K562 (cell line): Measurements from ENCODE around the gene LRP1. TPM values are rescaled to one million over a fixed set of nuclear protein-coding genes. Genes with fewer than 3 reads are reported as not detected.

Experiments
- EWSR1 ChIP-seq: fragments of 450-650 bp; IDR thresholded peaks from 2 replicates; pipeline ENCODE4 v1.6.1; 2018; ENCODE audit warnings: borderline replicate concordance, mild to moderate bottlenecking, low read depth, moderate library complexity; ENCODE audit not compliant: partially characterized antibody
- FOSL1 ChIP-seq: fragments of 200-800 bp; sonication (Bioruptor generic); conservative IDR thresholded peaks from 2 replicates; pipeline ENCODE4 v1.6.1; 2016; ENCODE audit warnings: missing genetic modification characterization, missing compliant biosample characterization
- FOXA3 ChIP-seq, 2 experiments: fragments of 450-650 bp in 1 of 2; sonication (generic) in 1 of 2; formaldehyde crosslinking; IDR thresholded peaks in 1 of 2; conservative IDR thresholded peaks in 1 of 2; 2 replicates each; pipeline versions ENCODE4 v1.4.0 to v1.8.0; 2020 to 2022; ENCODE audit warnings: mild to moderate bottlenecking in 2 of 2, missing genetic modification reagents in 1 of 2
- MAFK ChIP-seq: IDR thresholded peaks from 2 replicates; pipeline ENCODE4 v1.6.1; 2011; ENCODE audit warnings: low read length, improper control_type of control experiment
- NR4A1 ChIP-seq, 2 experiments: fragments of 250-450 bp in 1 of 2; fragments of 450-650 bp in 1 of 2; sonication (Bioruptor Pico) in 1 of 2; IDR thresholded peaks; 2 replicates each; pipeline versions ENCODE4 v1.4.0 to v1.6.1; 2016 to 2020; ENCODE audit warnings: mild to moderate bottlenecking in 2 of 2, missing compliant biosample characterization in 1 of 2, missing genetic modification characterization in 1 of 2, moderate library complexity in 1 of 2
- SLC30A9 ChIP-seq: fragments of 250-450 bp; sonication (Bioruptor Pico); IDR thresholded peaks from 2 replicates; pipeline ENCODE4 v1.8.0; 2022; ENCODE audit warnings: mild to moderate bottlenecking, moderate library complexity
- STAT5B ChIP-seq: fragments of 250-450 bp; sonication (Bioruptor Pico); IDR thresholded peaks from 2 replicates; pipeline ENCODE4 v1.8.0; 2021; ENCODE audit warnings: mild to moderate bottlenecking, inconsistent platforms
- TRIM25 ChIP-seq: fragments of 450-650 bp; IDR thresholded peaks from 2 replicates; pipeline ENCODE4 v1.7.0; 2016; ENCODE audit warnings: borderline replicate concordance
- ZNF146 ChIP-seq: IDR thresholded peaks from one replicate; pipeline ENCODE4 v1.6.1; 2018; ENCODE audit warnings: missing compliant biosample characterization; ENCODE audit not compliant: unreplicated experiment
- ZNF592 ChIP-seq: fragments of 450-650 bp; IDR thresholded peaks from 2 replicates; pipeline ENCODE4 v1.6.1; 2017; ENCODE audit warnings: antibody characterized with exemption, mild to moderate bottlenecking
- polyA plus RNA-seq, 8 experiments: library from polyadenylated mRNA; depleted of rRNA in 4 of 8; stranded (reverse) in 5 of 8; unstranded in 3 of 8; fragments of >200 nt; fragmentation: Nextera tagmentation in 2 of 8; fragmentation: Illumina TruSeq in 1 of 8; extraction: Ambion mirVana in 2 of 8; extraction: Trizol in 1 of 8; gene quantifications; 2 replicates each; pipeline versions ENCODE4 v1.2.1 to v1.2.3, GENCODE V29; 2011 to 2014; ENCODE audit warnings: inconsistent platforms in 1 of 8, missing spikeins in 1 of 8
- total RNA-seq, 7 experiments: library from RNA; depleted of rRNA in 6 of 7; stranded (reverse); fragments of >200 nt in 6 of 7; fragmentation: Illumina TruSeq in 2 of 7; extraction: Trizol in 2 of 7; gene quantifications; 2 replicates each; pipeline versions ENCODE4 v1.2.1 to v1.2.3, GENCODE V29; 2011 to 2021; ENCODE audit warnings: low replicate concordance in 1 of 7
- TF ChIP-seq, protein P1 (sequence below): fragments of 450-650 bp; IDR thresholded peaks from 2 replicates; pipeline ENCODE4 v1.6.1; 2016; ENCODE audit warnings: low read depth

Gene LRP1
- total and polyA plus RNA-seq, 9 of the 15 experiments (the other 6 are each of a cell fraction or from before 2014, with no cell fraction given): 0.04 to 0.64 (median 0.19) TPM; not detected in 2

- TF ChIP-seq, protein P1, sequence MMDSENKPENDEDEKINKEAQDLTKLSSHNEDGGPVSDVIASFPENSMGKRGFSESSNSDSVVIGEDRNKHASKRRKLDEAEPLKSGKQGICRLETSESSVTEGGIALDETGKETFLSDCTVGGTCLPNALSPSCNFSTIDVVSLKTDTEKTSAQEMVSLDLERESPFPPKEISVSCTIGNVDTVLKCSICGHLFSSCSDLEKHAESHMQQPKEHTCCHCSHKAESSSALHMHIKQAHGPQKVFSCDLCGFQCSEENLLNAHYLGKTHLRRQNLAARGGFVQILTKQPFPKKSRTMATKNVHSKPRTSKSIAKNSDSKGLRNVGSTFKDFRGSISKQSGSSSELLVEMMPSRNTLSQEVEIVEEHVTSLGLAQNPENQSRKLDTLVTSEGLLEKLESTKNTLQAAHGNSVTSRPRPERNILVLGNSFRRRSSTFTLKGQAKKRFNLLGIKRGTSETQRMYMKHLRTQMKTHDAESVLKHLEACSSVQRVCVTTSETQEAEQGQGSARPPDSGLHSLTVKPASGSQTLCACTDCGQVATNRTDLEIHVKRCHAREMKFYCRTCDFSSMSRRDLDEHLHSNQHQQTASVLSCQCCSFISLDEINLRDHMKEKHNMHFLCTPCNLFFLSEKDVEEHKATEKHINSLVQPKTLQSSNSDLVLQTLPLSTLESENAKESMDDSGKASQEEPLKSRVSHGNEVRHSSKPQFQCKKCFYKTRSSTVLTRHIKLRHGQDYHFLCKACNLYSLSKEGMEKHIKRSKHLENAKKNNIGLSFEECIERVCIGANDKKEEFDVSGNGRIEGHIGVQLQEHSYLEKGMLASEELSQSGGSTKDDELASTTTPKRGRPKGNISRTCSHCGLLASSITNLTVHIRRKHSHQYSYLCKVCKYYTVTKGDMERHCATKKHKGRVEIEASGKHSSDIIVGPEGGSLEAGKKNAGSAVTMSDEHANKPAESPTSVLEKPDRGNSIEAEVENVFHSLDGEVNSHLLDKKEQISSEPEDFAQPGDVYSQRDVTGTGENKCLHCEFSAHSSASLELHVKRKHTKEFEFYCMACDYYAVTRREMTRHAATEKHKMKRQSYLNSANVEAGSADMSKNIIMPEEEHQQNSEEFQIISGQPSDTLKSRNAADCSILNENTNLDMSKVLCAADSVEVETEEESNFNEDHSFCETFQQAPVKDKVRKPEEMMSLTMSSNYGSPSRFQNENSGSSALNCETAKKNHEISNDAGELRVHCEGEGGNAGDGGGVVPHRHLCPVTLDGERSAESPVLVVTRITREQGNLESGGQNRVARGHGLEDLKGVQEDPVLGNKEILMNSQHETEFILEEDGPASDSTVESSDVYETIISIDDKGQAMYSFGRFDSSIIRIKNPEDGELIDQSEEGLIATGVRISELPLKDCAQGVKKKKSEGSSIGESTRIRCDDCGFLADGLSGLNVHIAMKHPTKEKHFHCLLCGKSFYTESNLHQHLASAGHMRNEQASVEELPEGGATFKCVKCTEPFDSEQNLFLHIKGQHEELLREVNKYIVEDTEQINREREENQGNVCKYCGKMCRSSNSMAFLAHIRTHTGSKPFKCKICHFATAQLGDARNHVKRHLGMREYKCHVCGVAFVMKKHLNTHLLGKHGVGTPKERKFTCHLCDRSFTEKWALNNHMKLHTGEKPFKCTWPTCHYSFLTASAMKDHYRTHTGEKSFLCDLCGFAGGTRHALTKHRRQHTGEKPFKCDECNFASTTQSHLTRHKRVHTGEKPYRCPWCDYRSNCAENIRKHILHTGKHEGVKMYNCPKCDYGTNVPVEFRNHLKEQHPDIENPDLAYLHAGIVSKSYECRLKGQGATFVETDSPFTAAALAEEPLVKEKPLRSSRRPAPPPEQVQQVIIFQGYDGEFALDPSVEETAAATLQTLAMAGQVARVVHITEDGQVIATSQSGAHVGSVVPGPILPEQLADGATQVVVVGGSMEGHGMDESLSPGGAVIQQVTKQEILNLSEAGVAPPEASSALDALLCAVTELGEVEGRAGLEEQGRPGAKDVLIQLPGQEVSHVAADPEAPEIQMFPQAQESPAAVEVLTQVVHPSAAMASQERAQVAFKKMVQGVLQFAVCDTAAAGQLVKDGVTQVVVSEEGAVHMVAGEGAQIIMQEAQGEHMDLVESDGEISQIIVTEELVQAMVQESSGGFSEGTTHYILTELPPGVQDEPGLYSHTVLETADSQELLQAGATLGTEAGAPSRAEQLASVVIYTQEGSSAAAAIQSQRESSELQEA: peak; percentile 56
- TF ChIP-seq FOSL1 (tag): peak; percentile 72
- TF ChIP-seq ZNF592: peak; percentile 90
- no peak for TF ChIP-seq SLC30A9 (CRISPR knock-in tag)
- no peak for TF ChIP-seq ZNF146
- no peak for TF ChIP-seq STAT5B (CRISPR knock-in tag)
- no peak for TF ChIP-seq TRIM25
- TF ChIP-seq FOXA3 (CRISPR knock-in tag; conservative IDR thresholded peaks at IDR 0.05 in 1 of 2, IDR thresholded peaks at IDR 0.05 in 1 of 2): peak; percentile 43 to 86; a peak in 2 of 4 replicates
- no peak for TF ChIP-seq EWSR1
- no peak for TF ChIP-seq NR4A1 (CRISPR knock-in tag; IDR thresholded peaks at IDR 0.05)
- TF ChIP-seq NR4A1 (tag; IDR thresholded peaks at IDR 0.05): peak; percentile 51; the same call in 1 of the 2 replicates
- no peak for TF ChIP-seq MAFK
Measured at GRCh38 chr12:57101892-57102695, 26.2 kb upstream of the LRP1 start (continued).
